ENCODE results near the gene FAM20C. TPM values are rescaled to one million over a fixed set of nuclear protein-coding genes. Genes with fewer than 3 reads are reported as not detected.

FAM20C gene
- total RNA-seq, 4 donors from 2014 or later, result 9.6 to 35.3 (median 18.6) TPM

DNA sequence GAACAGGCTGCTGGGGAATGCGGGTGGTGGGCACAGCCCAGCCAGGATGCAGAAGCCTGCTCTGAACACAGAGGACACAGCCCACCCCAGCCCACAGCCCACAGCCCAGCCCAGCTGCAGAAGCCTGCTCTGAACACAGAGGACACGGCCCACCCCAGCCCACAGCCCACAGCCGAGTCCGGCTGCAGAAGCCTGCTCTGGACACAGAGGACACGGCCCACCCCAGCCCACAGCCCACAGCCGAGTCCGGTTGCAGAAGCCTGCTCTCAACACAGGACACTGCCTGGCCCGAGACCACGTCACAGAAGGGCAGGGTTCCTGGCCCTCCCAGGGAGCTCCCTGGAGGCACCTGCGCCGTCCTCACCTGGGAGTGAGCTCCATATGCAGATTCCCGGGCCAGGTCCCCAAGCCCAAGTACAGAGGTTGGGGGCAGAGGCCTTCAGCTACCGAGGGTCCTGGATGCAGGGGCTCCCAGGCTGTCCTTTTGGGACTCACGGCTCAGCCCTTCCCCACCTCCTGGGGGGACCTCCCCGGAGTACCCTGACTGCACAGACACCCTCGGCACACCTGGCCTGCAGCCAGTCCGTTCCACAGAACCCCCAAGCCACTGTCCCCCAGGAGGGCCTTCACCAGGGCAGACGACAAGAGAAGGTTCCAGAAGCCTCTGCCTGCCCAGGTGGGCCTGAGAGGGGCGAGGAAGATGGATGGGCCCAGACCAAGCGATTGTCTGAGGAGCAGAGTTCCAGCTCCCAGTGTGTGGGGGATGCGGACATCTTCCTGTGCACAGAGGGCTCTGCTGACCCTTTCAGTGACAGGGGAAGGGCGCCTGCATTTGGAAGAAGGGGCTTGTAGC lies 73.9 kb downstream of the FAM20C start:
- DNase-seq (no peak), ATAC-seq (peak in 1 of 2 donors; percentile 31)
- intact Hi-C loops (cut with DNase I; ENCODE audit: low total_unique reads), result no loop called here
- Histone ChIP-seq H3K4me1 (no peaks in the 10 kb centered on the region), H3K27ac (no peak overlapping the region), H3K4me3 (no peak overlapping the region), H3K36me3 (no peaks in the 10 kb centered on the region), H3K9me3 (no peaks in the 10 kb centered on the region), H3K27me3 (no peaks in the 10 kb centered on the region)
- TF ChIP-seq, protein P1, sequence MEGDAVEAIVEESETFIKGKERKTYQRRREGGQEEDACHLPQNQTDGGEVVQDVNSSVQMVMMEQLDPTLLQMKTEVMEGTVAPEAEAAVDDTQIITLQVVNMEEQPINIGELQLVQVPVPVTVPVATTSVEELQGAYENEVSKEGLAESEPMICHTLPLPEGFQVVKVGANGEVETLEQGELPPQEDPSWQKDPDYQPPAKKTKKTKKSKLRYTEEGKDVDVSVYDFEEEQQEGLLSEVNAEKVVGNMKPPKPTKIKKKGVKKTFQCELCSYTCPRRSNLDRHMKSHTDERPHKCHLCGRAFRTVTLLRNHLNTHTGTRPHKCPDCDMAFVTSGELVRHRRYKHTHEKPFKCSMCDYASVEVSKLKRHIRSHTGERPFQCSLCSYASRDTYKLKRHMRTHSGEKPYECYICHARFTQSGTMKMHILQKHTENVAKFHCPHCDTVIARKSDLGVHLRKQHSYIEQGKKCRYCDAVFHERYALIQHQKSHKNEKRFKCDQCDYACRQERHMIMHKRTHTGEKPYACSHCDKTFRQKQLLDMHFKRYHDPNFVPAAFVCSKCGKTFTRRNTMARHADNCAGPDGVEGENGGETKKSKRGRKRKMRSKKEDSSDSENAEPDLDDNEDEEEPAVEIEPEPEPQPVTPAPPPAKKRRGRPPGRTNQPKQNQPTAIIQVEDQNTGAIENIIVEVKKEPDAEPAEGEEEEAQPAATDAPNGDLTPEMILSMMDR (IDR thresholded peaks at IDR 0.05 in 4 of 5, conservative IDR thresholded peaks at IDR 0.05 in 1 of 5), result no peak
- no peak for TF ChIP-seq POLR2A (IDR thresholded peaks at IDR 0.05)
- in situ Hi-C loops (cut with MboI; ENCODE audit: low sequenced_read_pairs in 4 of 4), result no loop called here

DNA sequence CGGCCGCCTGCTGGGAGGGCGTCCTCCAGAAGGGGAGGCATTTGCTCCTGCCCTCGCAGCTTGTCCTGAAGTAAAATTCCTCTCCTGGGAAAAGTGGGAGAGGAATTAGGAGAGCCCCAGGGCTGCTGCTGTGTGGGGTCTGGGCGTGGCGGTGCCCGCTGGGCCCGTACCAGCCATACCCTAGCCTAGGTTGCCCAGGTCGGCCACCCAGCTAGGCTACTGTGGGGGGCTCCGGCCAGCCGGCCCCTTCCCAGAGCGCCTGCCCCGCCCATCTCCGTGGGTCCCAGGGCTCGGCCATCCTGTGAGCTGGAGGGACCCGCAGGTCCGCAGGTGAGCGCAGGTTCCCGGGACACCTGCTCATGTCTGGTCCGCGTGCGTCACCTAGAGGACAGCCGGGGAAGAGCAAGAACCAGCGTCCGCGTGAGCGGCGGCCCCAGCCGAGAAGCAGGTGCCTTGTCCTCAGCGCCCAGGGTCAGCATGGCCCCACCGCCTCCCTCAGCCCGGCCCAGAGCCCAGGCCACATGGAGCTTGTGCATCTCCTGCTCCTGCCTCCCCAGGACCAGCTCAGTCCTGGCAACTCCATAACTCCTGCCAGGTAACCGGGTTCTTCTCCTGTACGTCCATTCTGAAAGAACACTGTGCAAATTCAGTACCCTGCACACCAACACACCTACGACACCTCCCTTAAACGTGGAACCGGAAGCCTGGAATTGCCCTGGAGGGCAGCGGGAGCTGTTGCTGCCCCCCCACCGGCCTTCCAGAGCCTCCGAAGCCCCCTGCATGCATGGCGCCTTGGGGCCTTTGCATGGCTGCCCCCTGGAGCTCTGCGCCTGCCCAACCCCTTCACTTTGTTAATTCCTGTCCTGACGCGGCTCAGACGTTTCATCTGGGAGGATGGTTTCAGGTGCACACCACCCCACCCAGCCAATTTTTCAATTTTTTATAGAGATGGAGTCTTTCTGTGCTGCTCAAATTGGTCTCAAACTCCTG lies 74.8 kb downstream of the FAM20C start:
- no peak overlapping the region for H3K27ac ChIP-seq
- no peaks in the 10 kb centered on the region for H3K27me3 ChIP-seq
- ATAC-seq, result peak in 1 of 2 donors; percentile 26
- H3K4me3 ChIP-seq, result no peak overlapping the region
- no peaks in the 10 kb centered on the region for H3K4me1 ChIP-seq
- no peak for TF ChIP-seq POLR2A (IDR thresholded peaks at IDR 0.05)
- TF ChIP-seq, protein P1 (IDR thresholded peaks at IDR 0.05 in 4 of 5, conservative IDR thresholded peaks at IDR 0.05 in 1 of 5), result peak; percentile 14 to 71 (median 49)
- no peaks in the 10 kb centered on the region for H3K36me3 ChIP-seq
- in situ Hi-C loops (cut with MboI; ENCODE audit: low sequenced_read_pairs in 4 of 4), result no loop called here
- intact Hi-C loops (cut with DNase I; ENCODE audit: low total_unique reads), result no loop called here
- H3K9me3 ChIP-seq, result no peaks in the 10 kb centered on the region
- no peak for DNase-seq

DNA sequence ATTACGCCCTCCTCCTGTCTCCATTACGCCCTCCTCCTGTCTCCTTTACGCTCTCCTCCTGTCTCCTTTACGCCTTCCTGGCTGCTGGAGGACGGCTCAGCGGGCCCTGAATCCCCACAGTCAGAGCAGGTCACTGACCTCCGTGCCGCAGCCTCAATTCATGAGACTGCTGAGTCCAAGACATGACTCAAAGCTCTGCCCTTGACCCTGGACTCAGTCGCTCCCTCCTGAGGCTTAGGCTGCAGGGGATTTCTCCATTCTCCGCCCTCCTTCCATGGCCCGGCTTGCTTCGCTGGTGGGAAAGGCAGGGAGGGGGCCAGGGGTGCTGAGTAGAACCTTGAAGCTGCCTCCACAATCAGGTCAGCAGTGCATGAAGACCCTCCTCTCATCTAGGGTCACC lies 76.6 kb downstream of the FAM20C start:
- ATAC-seq, result no peak
- H3K36me3 ChIP-seq, result no peaks in the 10 kb centered on the region
- in situ Hi-C loops (cut with MboI; ENCODE audit: low sequenced_read_pairs in 4 of 4) (no loop called here), intact Hi-C loops (cut with DNase I; ENCODE audit: low total_unique reads) (no loop called here)
- H3K27ac ChIP-seq, result no peak overlapping the region
- TF ChIP-seq, protein P1 (IDR thresholded peaks at IDR 0.05 in 4 of 5, conservative IDR thresholded peaks at IDR 0.05 in 1 of 5), result no peak
- no peak for TF ChIP-seq POLR2A (IDR thresholded peaks at IDR 0.05)
- no peak overlapping the region for H3K4me3 ChIP-seq
- no peak for DNase-seq
- H3K27me3 ChIP-seq, result no peaks in the 10 kb centered on the region
- no peaks in the 10 kb centered on the region for H3K4me1 ChIP-seq
- no peaks in the 10 kb centered on the region for H3K9me3 ChIP-seq

DNA sequence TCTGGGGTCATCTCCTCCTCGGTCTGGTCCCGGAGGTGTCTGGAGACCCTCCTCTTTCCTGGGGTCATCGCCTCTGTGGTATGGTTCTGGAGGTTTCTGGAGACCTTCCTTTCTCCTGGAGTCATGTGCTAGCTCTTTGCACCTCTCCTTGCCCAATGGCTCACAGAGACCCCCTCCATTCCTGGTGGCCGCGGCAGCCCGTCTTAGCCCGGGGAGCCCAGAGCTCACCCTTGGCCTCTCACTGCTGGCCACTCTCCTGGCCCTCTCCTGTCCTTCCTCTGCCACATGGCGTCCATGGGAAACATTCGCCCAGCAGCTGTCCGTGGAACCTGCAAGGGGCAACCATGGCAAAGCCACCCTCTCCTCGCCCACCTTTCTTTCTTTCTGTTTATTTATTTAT lies 77.3 kb downstream of the FAM20C start:
- Histone ChIP-seq H3K36me3 (no peaks in the 10 kb centered on the region), H3K4me3 (no peak overlapping the region), H3K9me3 (no peaks in the 10 kb centered on the region), H3K27ac (no peak overlapping the region), H3K27me3 (peaks cover 0 to 4% (median 0%) of the 10 kb centered on the region in 3 donors), H3K4me1 (no peaks in the 10 kb centered on the region)
- ATAC-seq (no peak), DNase-seq (no peak)
- in situ Hi-C loops (cut with MboI; ENCODE audit: low sequenced_read_pairs in 4 of 4), result no loop called here
- intact Hi-C loops (cut with DNase I; ENCODE audit: low total_unique reads), result no loop called here
- TF ChIP-seq, protein P1 (IDR thresholded peaks at IDR 0.05 in 4 of 5, conservative IDR thresholded peaks at IDR 0.05 in 1 of 5), result no peak
- no peak for TF ChIP-seq POLR2A (IDR thresholded peaks at IDR 0.05)

Data from gastrocnemius medialis (tissue), 4 donors.